ENCODE measurements around the gene PLRG1.

DNA sequence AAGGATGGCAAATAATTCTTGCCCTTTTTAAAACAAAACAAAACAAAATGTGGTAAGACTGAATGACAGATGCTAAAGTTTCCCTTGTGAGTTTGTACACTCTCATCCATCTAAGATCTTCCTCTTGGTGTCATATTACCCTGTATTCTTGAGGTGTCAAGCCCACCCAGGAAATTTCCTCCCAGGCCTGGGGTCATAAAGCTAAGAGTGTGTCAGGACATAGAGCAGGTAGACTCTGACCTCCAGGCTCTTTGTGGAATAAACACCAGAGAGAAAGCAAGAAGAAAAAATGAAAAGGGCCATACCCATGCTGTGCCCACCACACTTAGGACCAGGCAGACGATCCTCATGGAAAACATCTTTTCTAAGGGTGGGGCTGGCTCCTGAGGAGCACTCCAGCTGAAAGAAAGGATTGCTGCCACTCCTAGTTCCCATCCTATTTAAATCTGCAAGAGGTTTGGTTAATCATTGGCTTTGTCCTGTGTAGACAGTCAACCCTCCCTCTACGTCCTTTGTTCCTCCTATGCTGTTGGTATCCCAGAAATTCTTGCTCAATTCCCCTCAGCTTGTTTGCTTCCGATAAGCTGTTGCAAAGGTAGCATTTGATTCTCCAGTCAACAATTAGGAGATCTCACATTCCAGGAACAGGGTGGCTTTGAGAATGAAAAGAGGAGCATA, 40.3 kb upstream of the PLRG1 start, which contains the start of gene FGA:
- no peak for TF ChIP-seq CTCF (IDR thresholded peaks at IDR 0.05; ENCODE audit: insufficient read depth, low read depth, low read length)
- TF ChIP-seq EZH2 (IDR thresholded peaks at IDR 0.05; ENCODE audit: insufficient read depth, low read length) = no peak
